HS-27A (cell line): ENCODE results near the gene YPEL5.

Experiments
- DNase-seq: peaks from one replicate; pipeline ENCODE4 v3.0.0-alpha.2; 2012; ENCODE audit warnings: low read depth, missing footprints

The YPEL5 gene

DNA sequence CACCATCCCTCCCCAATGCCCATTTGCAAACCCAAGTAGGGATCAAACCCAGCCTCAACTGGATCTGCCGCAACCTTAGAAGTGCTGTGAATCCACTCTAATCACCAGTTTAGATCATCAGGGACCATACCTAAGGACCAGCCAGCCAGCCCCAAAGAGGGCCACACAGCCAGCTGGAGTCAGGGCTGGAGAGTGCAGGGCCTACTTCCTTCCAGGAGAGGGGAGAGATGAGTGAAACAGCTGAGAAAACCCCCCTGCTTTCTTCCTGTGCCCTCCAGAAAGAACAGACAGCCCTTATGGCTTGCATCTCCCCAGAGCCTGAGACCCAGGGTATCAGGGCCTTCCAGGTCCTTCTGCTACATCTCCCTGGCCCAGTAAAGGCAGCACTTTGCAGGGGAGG, 25.8 kb downstream of the YPEL5 start:
- DNase-seq = no peak

DNA sequence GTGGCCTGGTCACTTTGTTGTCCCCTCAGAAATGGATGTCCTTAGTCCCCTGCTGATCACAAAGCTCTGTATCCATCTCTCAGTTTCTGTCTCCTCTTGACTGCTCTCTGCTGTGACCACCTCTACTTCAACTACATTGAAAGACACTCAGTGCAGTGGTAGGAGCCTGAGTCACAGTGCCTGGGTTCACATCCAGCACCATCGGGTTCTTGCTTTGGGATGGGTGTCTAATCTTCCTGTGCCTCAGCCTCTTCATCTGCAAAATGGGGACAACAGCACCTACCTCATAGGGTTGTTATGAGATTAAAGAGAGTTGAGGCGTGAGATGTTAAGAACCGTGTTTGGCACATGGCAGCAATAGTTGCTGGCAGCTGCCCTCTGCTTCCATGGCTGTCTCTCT, 30.6 kb downstream of the YPEL5 start:
- DNase-seq = no peak

DNA sequence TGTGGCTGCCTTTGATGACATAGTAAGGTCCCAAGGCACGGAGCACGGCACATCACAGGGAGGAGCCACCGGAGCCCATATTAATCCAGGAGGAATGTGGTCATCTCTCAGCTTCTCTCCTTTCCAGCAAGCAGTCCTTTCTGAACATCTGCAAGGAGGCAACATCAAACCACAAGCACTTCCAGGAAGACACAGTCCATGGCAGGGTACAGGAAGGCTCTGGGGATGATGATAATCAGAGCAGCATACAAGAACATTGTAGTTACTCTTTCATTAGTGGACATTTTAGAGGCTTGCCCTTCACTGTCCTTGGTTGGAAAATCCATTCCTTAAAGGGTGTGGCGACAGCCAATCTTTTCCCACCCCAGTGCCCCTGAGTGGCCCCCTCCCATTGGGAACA, 31.1 kb downstream of the YPEL5 start:
- no peak for DNase-seq

DNA sequence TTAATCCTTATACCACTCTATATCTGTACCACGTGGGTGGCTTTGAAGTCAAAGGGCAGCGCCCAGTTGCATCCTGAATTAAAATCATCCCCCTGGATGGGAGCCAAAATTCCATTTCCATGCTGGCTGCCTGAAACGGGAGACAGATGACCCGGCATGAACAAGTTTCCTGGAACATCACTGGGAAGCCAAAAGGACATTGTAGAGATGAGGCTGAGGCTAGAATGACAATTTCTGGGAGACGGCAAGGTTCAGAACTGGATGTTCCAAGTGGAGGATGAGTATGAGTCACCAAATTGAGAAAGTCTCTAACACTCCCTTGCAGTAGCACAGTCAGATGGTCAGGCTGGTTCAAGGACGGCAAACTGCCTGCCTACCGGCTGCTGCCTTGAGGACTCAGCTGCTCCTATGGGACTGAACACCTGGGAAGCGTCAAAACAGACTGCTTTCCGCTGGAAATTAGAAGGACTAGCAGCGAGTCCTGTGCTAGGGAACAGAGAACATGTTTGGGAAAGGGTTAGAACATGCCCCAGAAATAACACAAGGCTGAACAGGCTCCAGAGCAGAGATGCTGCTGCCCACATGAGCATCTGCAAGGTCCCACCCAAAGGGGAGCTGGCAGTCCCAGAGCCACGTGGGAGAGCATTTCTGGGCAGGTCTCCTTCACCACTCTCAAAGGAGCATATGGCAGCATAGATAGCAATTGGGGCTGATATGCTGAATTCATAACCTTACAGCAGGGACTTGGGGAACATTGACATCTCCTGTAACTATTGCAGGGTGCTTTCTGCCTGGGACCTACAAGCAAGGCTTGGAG, 32.0 kb downstream of the YPEL5 start:
- no peak for DNase-seq

DNA sequence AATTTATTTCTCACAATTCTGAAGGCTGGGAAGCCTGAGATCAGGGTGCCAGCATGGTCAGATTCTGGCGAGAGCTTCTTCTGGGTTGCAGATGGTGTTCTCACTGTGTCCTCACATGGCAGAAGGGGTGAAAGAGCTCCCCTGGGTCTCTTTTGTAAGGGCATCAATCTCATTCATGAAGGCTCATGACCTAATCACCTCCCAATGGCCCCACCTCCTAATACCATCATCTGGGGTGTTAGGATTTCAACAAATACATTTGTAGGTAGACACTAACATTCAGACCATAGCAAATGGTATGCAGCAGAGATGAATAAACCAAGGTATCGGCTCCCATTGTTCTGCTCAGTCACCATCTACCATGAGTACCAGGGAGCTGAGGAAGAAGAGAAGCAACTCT, 32.7 kb downstream of the YPEL5 start:
- DNase-seq = no peak

DNA sequence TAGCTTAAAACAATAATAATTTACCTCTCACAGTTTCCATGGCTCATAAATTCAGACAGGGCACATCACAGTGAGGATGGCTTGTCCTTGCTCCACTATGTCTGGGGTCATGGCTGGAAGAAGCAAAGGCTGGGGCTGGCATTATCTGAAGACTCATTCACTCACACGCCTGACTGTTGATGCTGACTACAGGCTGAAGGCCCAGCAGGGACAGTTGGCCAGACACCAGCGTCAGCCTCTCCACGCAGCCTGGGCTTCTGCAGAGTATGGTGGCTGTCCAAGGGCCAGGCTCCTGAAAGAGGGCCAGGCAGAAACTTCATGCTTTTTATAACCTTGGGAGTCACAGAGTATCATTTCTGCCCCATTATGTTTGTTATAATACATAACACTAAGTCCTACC, 33.4 kb downstream of the YPEL5 start:
- no peak for DNase-seq

DNA sequence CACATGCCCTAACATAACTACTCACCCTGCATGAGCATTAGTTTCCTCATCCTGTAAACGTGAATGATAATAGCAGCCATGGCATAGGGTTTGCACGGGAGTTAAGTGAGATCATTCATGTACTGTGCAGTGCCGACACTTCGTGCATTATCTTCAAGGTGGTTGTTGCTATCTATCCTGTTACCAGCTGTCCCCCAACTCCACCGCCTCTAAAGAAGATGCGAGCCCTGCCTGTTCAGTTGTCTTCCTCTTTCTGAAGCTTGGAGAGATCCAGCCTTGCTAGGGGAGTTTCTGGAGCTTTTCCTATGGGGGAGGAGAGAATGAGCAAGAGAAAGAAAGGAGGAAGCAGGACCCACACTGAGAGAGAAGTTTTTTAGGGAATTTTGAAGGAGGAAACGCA, 34.4 kb downstream of the YPEL5 start:
- no peak for DNase-seq

DNA sequence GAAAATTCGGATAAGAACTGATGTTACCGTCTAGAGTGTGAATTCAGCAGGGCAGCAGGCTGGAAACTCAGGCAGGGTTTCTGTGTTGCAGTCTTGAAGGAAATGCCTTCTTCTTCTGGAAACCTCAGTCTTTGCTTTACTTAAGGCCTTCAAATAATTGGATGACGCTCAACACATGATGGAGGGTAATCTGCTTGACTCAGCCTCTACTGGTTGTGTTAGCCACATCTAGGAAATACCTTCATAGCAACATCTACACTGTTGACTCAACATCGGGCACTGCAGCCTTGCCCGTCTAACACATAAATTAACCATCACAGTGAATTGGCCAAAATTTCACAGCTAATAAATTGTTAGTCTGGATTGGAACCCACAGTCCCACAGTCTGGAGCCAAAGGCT, 37.2 kb downstream of the YPEL5 start:
- no peak for DNase-seq

DNA sequence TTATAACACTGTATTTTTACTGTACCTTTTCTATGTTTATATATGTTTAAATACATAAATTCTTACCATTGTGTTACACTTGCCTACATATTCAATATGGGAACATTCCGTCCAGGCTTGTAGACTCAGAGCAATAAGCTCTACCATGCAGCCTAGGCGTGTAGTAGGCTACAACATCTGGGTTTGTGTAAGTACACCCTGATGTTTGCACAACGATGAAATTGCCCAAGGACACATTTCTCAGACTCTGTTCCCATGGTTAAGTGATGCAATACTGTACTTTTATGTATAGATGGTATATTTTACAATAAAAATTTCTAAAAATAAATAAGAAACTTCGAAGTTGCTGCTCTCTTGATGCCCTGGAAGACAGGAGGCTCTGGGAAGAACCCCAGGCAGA, 38.4 kb downstream of the YPEL5 start:
- no peak for DNase-seq

DNA sequence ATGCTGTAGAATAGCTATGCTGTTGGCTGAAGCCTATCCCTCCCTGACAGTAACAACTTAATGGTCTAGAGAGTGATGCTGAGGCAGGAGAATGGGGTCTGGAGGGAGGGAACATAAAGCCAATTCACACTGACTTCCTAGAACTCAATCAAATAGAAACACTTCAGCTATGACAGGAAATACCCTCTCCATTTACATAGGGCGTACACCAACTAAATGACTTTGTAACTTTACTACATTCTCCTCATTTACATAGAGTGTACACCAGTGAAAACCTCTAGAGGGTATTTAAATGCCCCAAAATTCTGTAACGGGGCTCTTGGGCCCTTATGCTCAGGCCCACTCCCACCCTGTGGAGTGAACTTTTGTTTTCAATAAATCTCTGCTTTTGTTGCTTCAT, 41.5 kb downstream of the YPEL5 start:
- DNase-seq = no peak

DNA sequence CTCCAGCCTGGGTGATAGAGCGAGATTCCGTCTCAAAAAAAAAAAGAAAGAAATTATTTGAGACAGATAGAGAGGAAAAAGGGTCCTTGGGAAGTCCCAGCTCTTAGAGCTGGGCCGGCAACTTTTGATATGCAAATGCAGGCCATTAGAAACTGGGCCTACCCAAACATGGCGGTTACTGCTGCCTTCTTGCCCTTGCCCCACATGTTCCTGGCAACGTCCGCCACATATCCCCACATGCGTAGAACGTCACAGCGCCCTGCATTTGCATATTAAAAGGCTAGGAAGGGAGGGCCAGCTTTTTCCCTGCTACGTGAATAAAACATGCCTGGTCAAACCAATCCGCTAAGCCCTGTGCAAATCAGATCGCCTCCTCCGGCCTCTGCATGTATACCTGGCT, 43.8 kb downstream of the YPEL5 start:
- no peak for DNase-seq

DNA sequence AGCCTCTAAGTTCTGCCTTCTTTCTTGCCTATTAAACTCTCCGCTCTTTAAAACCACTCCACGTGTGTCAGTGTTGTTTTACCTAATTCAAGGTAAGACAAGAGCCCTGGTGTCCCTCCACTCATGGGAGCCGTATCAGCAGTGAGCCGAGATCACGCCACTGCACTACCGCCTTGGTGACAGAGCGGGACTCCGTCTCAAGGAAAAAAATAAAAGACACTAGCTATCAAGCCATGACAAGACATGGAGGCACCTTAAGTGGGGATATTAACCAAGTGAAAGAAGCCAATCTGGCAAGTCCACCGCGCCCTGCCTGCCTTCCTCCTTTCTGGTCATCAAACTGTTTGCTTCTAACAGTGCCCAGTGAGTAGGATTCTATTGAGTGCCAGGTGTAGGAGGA, 44.3 kb downstream of the YPEL5 start:
- no peak for DNase-seq

DNA sequence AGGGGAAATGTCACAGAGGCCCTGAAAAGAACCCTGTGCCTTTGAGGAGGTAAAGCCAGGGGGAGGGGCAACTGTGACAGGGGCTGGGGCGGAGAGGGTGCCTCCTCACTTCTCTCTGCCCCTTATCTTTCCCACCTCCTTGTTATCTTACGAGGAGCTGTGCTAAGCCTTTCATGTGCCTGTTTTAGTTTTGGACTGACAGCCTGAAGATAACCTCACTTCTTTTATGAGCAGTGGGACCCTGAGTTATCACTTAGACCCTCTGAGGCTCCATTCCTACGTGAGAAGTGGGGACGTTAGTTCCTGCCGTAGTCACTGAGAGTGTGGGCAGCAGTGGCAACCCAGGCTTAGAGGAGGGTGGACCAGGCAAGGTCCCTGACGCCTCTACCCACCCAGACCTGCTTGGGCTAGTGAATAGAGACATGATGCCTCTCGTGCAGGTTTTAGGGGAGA, 45.0 kb downstream of the YPEL5 start:
- DNase-seq = no peak

DNA sequence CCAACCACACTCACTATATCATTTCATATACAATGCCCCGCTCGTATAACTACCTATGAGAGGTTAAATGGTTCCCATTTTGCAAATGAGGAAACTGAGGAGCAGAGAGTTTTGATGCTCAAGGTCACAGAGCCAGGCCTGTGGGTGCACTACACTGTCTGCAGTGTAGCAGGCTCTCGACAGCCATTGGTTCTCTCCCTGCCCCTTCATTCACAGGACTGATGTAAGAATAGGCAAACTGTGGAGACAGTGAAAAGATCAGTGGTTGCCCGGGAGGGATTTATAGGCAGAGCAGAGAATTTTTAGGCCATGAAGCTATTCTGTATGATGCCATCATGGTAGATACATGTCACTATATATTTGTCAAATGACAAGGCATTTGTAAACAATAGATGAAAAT, 45.5 kb downstream of the YPEL5 start:
- no peak for DNase-seq

DNA sequence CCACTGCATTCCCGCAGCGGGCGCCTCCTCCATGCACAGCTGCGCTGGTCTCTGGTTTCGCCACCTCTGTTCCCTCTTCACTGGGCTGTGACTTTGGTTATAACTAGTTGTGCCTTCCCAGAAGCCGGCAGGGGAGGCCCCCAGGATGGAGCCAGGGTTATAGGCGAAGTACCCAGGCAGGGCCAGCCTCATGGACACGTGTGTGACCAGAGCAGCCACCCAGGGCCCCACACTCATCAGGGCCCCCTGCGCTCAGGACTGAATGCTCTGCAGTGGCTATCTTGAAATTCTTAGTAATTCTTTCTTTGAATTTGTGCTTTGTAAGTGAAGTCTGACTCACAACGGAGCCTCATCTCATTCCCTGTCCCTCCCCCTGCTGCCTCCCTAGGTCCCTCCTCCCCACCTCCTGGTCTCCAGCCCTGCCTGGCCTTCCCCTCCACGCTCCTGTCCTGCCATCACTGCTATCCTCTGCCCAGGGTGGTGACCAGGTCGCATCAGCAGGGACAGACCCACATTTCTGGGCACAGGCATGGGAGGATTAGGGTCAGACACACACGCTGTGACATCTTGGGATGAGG, 46.4 kb downstream of the YPEL5 start:
- DNase-seq = no peak

DNA sequence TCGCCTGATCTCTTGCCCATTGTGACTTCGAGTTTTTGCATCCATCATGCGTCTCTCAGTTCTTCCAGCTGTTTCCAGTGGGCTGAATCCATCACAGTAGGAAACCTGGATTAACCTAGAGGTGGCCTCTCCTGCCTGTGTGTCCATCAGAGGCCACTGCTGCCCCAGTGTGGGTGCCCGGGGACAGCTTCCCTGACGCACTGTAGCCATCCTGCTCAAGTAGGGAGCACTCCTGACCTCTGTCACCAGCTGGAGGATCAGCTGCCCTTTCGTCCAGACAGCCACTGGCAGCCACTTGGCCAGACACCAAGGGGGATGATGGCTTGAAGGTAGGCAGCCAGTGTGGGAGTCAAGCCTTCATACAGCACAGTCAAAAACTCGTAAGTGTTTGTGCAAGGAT, 47.6 kb downstream of the YPEL5 start:
- DNase-seq = no peak

DNA sequence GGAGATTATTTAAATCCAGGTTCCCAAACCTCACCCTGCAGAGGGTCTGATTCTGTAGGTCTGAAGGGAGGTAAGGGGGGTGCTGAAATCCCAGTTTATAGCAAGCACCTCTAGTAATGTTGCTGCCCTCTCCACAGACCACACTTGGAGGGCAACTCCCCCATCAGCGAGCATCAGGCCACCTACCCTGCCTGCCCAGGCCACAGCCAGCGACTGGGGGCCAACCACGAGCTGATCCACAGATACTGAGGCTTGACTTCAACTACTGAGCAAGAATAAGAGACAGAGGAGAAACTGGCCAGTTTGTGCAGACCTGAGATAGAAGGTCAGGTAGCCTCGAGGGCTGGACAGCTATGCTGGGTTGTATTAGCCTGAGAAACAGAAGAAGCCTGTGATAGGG, 48.2 kb downstream of the YPEL5 start:
- DNase-seq = no peak

DNA sequence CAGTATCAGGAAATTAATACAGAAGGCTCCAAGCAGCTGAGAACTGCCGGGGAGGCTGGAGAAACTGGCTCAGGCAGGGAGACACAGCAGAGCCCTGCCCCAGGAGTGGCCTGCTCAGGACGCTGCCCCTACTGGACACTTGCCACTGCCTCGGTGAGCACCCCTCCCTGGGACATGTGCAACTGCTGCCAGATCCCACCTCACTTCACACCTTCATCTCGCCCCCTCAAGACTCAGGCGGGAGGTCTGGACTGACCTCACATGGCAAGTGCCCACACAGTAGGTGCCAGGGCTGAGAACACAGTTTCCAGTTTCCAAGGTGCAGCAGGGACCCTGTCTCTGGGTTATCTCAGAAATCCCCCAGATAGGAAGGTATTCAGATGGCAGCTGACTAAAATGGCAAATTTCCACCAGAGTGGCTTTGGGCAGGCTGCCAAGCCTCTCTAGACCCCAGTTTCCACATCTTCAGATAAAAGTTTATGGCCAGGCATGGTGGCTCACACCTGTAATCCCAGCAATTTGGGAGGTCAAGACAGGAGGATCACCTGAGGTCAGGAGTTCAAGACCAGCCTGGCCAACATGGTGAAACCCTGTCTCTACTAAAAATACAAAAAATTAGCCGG, 50.9 kb downstream of the YPEL5 start:
- no peak for DNase-seq

DNA sequence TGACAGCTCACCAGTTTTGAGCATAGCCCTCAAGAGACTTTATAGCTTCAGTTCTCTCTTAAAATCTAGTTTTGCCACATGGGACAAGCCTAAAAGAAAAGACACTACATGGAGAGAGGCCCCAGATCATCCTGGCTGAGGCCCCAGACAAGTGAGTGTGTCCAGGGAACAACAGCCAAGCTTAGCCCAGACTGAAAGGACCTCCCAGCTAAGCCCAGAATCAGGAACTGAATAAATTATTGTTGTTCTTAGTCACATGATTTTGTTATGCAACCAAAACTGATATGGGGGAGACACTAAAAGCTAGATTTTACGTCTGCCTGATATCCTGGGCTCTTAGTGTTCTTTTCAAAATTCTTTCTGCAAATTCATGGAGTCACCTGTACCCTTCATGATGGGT, 55.2 kb downstream of the YPEL5 start:
- DNase-seq = no peak

DNA sequence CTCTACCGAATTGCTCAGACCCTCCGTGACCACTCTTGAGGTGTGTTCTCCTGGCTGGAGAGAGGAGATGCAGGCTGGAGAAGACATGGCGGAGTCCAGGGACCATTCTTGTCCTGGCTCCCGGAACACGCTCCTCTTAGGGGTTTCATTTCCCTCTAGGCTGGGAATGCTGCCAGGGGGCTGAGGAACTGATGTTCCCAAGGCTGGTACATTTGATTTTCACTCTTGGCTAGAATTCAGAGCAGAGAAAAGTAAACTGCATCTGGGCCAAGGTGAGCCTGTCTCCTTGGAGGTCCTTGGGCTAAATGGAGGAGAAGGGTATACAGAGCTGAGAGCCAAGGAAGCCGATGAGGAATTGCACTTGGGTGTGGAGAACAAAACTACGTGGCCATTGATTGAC, 56.3 kb downstream of the YPEL5 start:
- no peak for DNase-seq

DNA sequence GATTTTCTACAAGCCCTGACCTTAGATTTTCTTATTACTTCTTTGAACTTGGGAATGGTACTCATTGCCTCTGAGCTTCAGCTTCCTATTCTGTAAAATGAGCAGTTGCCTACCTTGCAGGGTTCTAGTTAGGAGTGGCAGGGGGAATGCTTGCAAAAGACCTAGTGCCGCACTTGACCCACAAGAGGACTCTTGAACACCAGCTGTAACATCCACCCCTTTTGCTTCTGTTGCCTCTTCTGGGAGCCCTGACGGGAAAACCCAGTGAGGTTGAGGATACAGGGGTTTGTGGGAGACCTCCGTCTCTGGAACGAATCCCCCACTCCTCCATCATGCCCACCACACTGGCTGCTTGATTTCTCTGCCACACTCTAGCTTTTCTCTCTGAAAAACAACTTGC, 57.5 kb downstream of the YPEL5 start:
- no peak for DNase-seq

DNA sequence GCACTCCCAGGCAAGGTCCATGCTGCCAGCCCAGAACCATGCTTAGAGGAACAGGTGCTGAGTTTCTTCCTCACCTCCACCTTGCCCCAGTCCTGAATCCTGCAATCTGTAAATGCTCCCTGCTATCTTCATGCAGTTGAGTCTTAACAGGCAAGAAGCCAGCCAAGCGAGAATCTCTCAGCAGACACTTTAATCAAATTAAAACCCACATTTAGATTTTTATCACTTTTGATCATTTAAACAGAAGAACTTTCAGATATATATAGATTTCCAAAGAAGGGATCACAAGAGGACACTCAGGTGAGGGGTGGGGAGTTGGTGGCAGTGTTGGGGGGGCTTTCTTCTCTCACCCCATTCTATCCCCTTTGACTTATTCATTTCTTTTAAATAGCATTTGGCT, 58.6 kb downstream of the YPEL5 start:
- DNase-seq = no peak
